HepG2 (cell line): ENCODE data around the gene THSD4. TPM values are rescaled to one million over a fixed set of nuclear protein-coding genes. Genes with fewer than 3 reads are reported as not detected.

Experiments
- ATAC-seq: fragments of 200-7000 bp; cut with Tn5 transposase; 3 replicates; pipeline ENCODE4 v1.9.1; 2020; ENCODE audit warnings: mild to moderate bottlenecking, moderate library complexity
- BruUV-seq: library from RNA; stranded (reverse); fragments of 400-500 nt; replicated peaks from 2 replicates; lab custom pipeline; 2021; lab: Mats Ljungman, UMichigan
- CTCF ChIA-PET: fragments of 300-600 bp; formaldehyde crosslinking; extraction: SDS; loops from one replicate; lab custom pipeline; 2021; ENCODE audit warnings: low total read pairs, inconsistent platforms, low intra/inter-chr PET ratio; lab: Yijun Ruan, JAX
- POLR2A ChIA-PET: fragments of 350-600 bp; sonication (Branson Sonifier 250); formaldehyde crosslinking; loops from one replicate; lab custom pipeline; 2020; ENCODE audit warnings: antibody characterized with exemption, inconsistent platforms; lab: Yijun Ruan, JAX
- DNase-seq: peaks from one replicate; pipeline ENCODE4 v3.0.0-alpha.2; 2015; ENCODE audit warnings: low spot score
- FAIRE-seq: peaks from 3 replicates; lab custom pipeline; 2011; peaks lifted over from hg19 to GRCh38; lab: Jason Lieb, UNC
- H2AFZ ChIP-seq: one replicate; pipeline ENCODE4 v1.6.1; 2011; ENCODE audit warnings: low read length, inconsistent platforms
- H3K27ac ChIP-seq: fragments of 300-600 bp; 3 replicates; pipeline ENCODE4 v1.8.0; 2011; ENCODE audit warnings: mixed run types, mild to moderate bottlenecking, mixed read lengths, low read length, inconsistent platforms; ENCODE audit not compliant: insufficient read depth; ENCODE audit errors: extremely low read length
- H3K27me3 ChIP-seq, 2 experiments: fragments of 200-600 bp in 1 of 2; 2 replicates in 1 of 2; 3 replicates in 1 of 2; pipeline versions ENCODE4 v1.6.0 to v1.8.0; 2011; ENCODE audit warnings: low read length in 2 of 2, mild to moderate bottlenecking in 2 of 2, moderate library complexity in 2 of 2, inconsistent platforms in 1 of 2; ENCODE audit not compliant: insufficient read depth in 2 of 2, control insufficient read depth in 1 of 2
- H3K36me3 ChIP-seq, 2 experiments: fragments of 200-600 bp in 1 of 2; replicated peaks in 1 of 2; 2 replicates in 1 of 2; 3 replicates in 1 of 2; pipeline versions ENCODE4 v1.5.1 to v1.8.0; 2011; ENCODE audit warnings: low read length in 2 of 2, inconsistent platforms in 1 of 2; ENCODE audit not compliant: insufficient read depth in 2 of 2, control insufficient read depth in 1 of 2
- H3K4me1 ChIP-seq: 2 replicates; pipeline ENCODE4 v1.5.1; 2012; ENCODE audit warnings: low read length, inconsistent platforms; ENCODE audit not compliant: insufficient read depth
- H3K4me2 ChIP-seq: 2 replicates; pipeline ENCODE4 v1.6.0; 2011; ENCODE audit warnings: low read depth, low read length, inconsistent platforms
- H3K4me3 ChIP-seq, 3 experiments: fragments of 200-600 bp in 1 of 3; sonication (generic), shearing (Covaris generic) in 1 of 3; replicated peaks in 1 of 3; 2 replicates each; pipeline ENCODE4 v1.5.1; 2011 to 2016; ENCODE audit warnings: low read length in 3 of 3, inconsistent platforms in 2 of 3, low read depth in 2 of 3, mild to moderate bottlenecking in 2 of 3, control low read depth in 1 of 3, mixed read lengths in 1 of 3; ENCODE audit not compliant: insufficient read depth in 1 of 3
- H3K79me2 ChIP-seq: one replicate; pipeline ENCODE4 v1.6.1; 2011; ENCODE audit warnings: low read length, inconsistent platforms; ENCODE audit not compliant: insufficient read depth
- H3K9ac ChIP-seq: 2 replicates; pipeline ENCODE4 v1.6.0; 2011; ENCODE audit warnings: mild to moderate bottlenecking, low read depth, low read length, inconsistent platforms; ENCODE audit not compliant: insufficient read depth
- H3K9me3 ChIP-seq: 2 replicates; pipeline ENCODE4 v1.5.1; 2012; ENCODE audit warnings: mild to moderate bottlenecking, low read length
- H4K20me1 ChIP-seq: 2 replicates; pipeline ENCODE4 v1.6.0; 2011; ENCODE audit warnings: inconsistent platforms, mild to moderate bottlenecking, low read length, moderate library complexity; ENCODE audit not compliant: insufficient read depth
- KDM3A ChIP-seq: IDR thresholded peaks from 2 replicates; pipeline ENCODE4 v1.6.1; 2018; ENCODE audit warnings: low read depth, missing compliant biosample characterization
- TAF1 ChIP-seq: sonication (generic); formaldehyde crosslinking; IDR thresholded peaks from 2 replicates; pipeline ENCODE4 v1.4.0; 2020; ENCODE audit warnings: missing genetic modification reagents
- ZBTB21 ChIP-seq: sonication (generic); formaldehyde crosslinking; IDR thresholded peaks from 2 replicates; pipeline ENCODE4 v1.4.0; 2020; ENCODE audit warnings: missing genetic modification reagents
- ZBTB42 ChIP-seq: sonication (generic); formaldehyde crosslinking; IDR thresholded peaks from 2 replicates; pipeline ENCODE4 v1.5.0; 2020; ENCODE audit warnings: mild to moderate bottlenecking, missing genetic modification reagents
- ZNF318 ChIP-seq: sonication (generic); formaldehyde crosslinking; IDR thresholded peaks from 2 replicates; pipeline ENCODE4 v1.4.0; 2020; ENCODE audit warnings: mild to moderate bottlenecking, missing genetic modification reagents
- ZNF383 ChIP-seq: sonication (generic); formaldehyde crosslinking; IDR thresholded peaks from 2 replicates; pipeline ENCODE4 v1.4.0; 2020; ENCODE audit warnings: missing genetic modification reagents, mild to moderate bottlenecking, borderline replicate concordance
- WGBS: methylation state at CpG from one replicate; pipeline ENCODE4 v1.1.6; 2017; ENCODE audit warnings: low lambda C conversion rate; 5-methylcytosine and 5-hydroxymethylcytosine counted together
- in situ Hi-C: cut with HindIII; loops from 2 replicates; pipeline ENCODE4 v1.10.0; 2017; ENCODE audit warnings: low pct_unique_long_range_greater_than_20kb; ENCODE audit not compliant: extremely low pct_ligation_motif_present
- intact Hi-C: fragments of 100-400 bp; cut with micrococcal nuclease; formaldehyde crosslinking; loops from one replicate; pipeline ENCODE4 v1.10.0; 2022; ENCODE audit not compliant: unreplicated experiment
- polyA plus RNA-seq, 8 experiments: library from polyadenylated mRNA; depleted of rRNA in 3 of 8; stranded (reverse) in 7 of 8; unstranded in 1 of 8; fragments of >200 nt; fragmentation: Illumina TruSeq in 4 of 8; extraction: Trizol in 4 of 8; gene quantifications; 2 replicates each; pipeline versions ENCODE4 v1.2.1 to v1.2.3, GENCODE V29; 2011 to 2016; ENCODE audit warnings: low read depth in 4 of 8, missing spikeins in 1 of 8, mixed read lengths in 1 of 8; ENCODE audit not compliant: insufficient read depth in 1 of 8
- total RNA-seq, 5 experiments: library from RNA; depleted of rRNA; stranded (reverse); fragments of >200 nt; fragmentation: Illumina TruSeq; extraction: Trizol; gene quantifications; 2 replicates each; pipeline ENCODE4 v1.2.3, GENCODE V29; 2016; ENCODE audit warnings: low read depth in 1 of 5

The THSD4 gene
- total and polyA plus RNA-seq, 2 of the 13 experiments (the other 11 are each of a cell fraction or from before 2014, with no cell fraction given), result 0.07 to 0.21 TPM

DNA sequence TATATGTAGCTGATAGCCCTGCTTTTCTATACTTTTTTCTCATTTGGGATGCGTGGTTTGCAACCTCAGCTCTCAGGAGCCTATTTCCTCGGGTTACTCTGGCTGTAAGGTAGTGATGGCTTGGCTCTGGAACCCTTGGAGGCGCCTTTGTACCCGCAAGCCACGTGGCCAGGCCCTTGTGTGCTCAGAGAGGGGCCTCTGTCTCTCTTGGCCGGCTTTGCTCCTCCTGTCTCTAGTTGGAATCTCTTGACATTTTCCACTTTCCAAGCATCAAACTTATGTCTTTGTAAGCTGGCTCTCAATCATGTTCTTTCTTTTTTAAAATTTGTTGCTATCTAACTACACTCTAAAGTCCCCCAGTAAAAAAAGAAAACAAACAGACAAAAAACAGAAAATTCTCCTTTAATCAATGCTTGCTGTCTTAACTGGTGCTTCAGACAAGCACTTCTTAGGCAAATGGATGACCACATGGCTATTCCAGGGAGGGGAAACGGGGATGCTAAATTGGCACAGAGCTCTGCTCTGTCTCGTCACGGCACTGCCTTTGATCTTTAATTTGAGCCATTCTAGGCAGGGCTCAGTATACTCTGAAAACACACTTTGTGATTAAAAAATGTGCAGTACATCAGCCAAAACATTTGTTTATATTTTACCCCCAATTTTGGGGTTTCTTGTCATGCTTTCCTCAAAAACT lies 514.7 kb downstream of the THSD4 start:
- H3K79me2 ChIP-seq, result no peaks in the 10 kb centered on the region
- TF ChIP-seq TAF1 (no peak), KDM3A (no peak), ZNF383 (no peak), ZBTB21 (CRISPR knock-in tag) (no peak), ZBTB42 (CRISPR knock-in tag) (no peak), ZNF318 (no peak)
- no peaks in the 10 kb centered on the region for H3K4me1 ChIP-seq
- WGBS, result 9% methylated on average over 9 of the region's 9 CpGs
- no peak overlapping the region for H3K9ac ChIP-seq
- peaks cover 0 to 23% of the 10 kb centered on the region in 2 experiments; a peak in 1 of 5 replicates for H3K27me3 ChIP-seq
- in situ Hi-C loops (no loop called here), intact Hi-C loops (no loop called here)
- BruUV-seq, result no TSS peak
- no peak for ATAC-seq
- POLR2A ChIA-PET, result no interaction called here
- H3K27ac ChIP-seq, result no peak overlapping the region
- DNase-seq, result no peak
- no peak overlapping the region for H3K4me3 ChIP-seq
- no peaks in the 10 kb centered on the region for H4K20me1 ChIP-seq
- no peak for FAIRE-seq
- H3K4me2 ChIP-seq, result no peak overlapping the region
- H2AFZ ChIP-seq, result no peak overlapping the region
- no peaks in the 10 kb centered on the region for H3K36me3 ChIP-seq
- H3K9me3 ChIP-seq, result no peaks in the 10 kb centered on the region
- CTCF ChIA-PET, result no interaction called here
